GM12865 (cell line): ENCODE data around the gene ZNF385A.

Experiments
- DNase-seq: peaks from one replicate; pipeline ENCODE4 v3.0.0; 2010; ENCODE audit warnings: low read depth
- H3K4me3 ChIP-seq: 2 replicates; pipeline ENCODE4 v1.5.1; 2011; ENCODE audit warnings: mild to moderate bottlenecking, low read depth, low read length, control low read depth
- CTCF ChIP-seq: IDR thresholded peaks from 2 replicates; pipeline ENCODE4 v1.5.1; 2011; ENCODE audit warnings: low read length, control low read depth, low read depth, inconsistent platforms; ENCODE audit not compliant: insufficient read depth; ENCODE audit errors: missing control alignments

ZNF385A gene

GRCh38 chr12:54321363-54321762 is 63.2 kb downstream of the ZNF385A start:
- no peak for DNase-seq
- no peak overlapping the region for H3K4me3 ChIP-seq
- no peak for TF ChIP-seq CTCF
